Bronchial epithelial cell (primary cell): Measurements from ENCODE around the gene PDGFC. TPM values are rescaled to one million over a fixed set of nuclear protein-coding genes. Genes with fewer than 3 reads are reported as not detected.

Source experiments
- DNase-seq: peaks from one replicate; pipeline ENCODE4 v3.0.0-alpha.2; 2010; ENCODE audit warnings: low read depth
- FAIRE-seq: peaks from 2 replicates; lab custom pipeline; 2011; peaks lifted over from hg19 to GRCh38; lab: Jason Lieb, UNC
- H3K27me3 ChIP-seq: 2 replicates; pipeline ENCODE4 v1.5.1; 2011; ENCODE audit warnings: low read length; ENCODE audit not compliant: control insufficient read depth, insufficient read depth
- H3K36me3 ChIP-seq: 2 replicates; pipeline ENCODE4 v1.5.1; 2011; ENCODE audit warnings: low read length; ENCODE audit not compliant: control insufficient read depth, insufficient read depth
- H3K4me3 ChIP-seq: 2 replicates; pipeline ENCODE4 v1.5.1; 2011; ENCODE audit warnings: mild to moderate bottlenecking, low read depth, low read length, control low read depth
- total RNA-seq: library from RNA; depleted of rRNA; stranded (reverse); fragments of >200 nt; gene quantifications from 2 replicates; pipeline ENCODE4 v1.2.1, GENCODE V29; 2014
- TF ChIP-seq, protein P1 (sequence below): IDR thresholded peaks from 2 replicates; pipeline ENCODE4 v1.5.1; 2011; ENCODE audit warnings: mild to moderate bottlenecking, moderate library complexity, low read length, control low read depth, inconsistent platforms; ENCODE audit not compliant: insufficient read depth, severe bottlenecking

PDGFC gene
- total RNA-seq, 1 donor from 2014 or later: 38.7 TPM

DNA sequence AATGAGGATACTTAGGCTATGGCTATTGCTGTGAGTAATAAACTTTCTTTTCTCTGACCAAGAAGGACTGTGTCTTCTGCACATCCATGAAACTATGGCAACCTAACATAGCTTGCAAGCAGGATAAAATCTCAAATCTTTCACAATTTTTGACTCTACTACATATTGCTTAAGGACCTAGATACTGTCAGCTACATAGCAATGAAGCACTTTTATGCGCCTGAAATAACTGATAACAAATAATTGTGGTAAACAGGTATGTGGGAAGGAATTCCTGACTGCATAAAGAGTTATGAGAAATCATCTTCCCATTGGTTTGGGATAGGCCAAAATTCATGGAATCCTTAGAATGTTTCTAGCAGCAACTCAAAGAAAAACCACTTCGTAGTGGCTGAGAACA, 41.2 kb upstream of the PDGFC start:
- Histone ChIP-seq H3K36me3 (no peaks in the 10 kb centered on the region), H3K4me3 (no peak overlapping the region), H3K27me3 (no peaks in the 10 kb centered on the region)
- FAIRE-seq (no peak), DNase-seq (peak; percentile 14)
- TF ChIP-seq, protein P1, sequence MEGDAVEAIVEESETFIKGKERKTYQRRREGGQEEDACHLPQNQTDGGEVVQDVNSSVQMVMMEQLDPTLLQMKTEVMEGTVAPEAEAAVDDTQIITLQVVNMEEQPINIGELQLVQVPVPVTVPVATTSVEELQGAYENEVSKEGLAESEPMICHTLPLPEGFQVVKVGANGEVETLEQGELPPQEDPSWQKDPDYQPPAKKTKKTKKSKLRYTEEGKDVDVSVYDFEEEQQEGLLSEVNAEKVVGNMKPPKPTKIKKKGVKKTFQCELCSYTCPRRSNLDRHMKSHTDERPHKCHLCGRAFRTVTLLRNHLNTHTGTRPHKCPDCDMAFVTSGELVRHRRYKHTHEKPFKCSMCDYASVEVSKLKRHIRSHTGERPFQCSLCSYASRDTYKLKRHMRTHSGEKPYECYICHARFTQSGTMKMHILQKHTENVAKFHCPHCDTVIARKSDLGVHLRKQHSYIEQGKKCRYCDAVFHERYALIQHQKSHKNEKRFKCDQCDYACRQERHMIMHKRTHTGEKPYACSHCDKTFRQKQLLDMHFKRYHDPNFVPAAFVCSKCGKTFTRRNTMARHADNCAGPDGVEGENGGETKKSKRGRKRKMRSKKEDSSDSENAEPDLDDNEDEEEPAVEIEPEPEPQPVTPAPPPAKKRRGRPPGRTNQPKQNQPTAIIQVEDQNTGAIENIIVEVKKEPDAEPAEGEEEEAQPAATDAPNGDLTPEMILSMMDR: no peak

DNA sequence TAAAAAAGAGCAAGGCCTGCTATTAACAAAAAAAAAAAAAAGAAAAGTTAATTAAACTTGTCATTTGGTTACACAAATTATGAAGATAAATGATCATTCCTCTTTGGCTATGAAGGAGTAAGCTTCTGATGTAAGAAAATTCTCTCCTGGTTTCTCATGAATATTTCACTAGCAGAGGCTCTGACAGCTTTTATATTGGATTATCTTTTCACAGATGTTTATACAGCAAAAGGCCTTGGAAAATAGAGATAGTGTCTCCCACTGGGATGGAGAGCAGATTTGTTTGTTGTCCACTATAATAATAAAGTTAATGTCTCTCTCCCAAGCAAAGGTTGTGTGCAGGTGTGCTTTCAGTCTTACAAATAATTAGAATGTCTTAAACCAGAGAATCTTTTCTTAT, 40.7 kb upstream of the PDGFC start:
- no peaks in the 10 kb centered on the region for H3K36me3 ChIP-seq
- no peak overlapping the region for H3K4me3 ChIP-seq
- TF ChIP-seq, protein P1: no peak
- no peak for FAIRE-seq
- H3K27me3 ChIP-seq: no peaks in the 10 kb centered on the region
- no peak for DNase-seq

DNA sequence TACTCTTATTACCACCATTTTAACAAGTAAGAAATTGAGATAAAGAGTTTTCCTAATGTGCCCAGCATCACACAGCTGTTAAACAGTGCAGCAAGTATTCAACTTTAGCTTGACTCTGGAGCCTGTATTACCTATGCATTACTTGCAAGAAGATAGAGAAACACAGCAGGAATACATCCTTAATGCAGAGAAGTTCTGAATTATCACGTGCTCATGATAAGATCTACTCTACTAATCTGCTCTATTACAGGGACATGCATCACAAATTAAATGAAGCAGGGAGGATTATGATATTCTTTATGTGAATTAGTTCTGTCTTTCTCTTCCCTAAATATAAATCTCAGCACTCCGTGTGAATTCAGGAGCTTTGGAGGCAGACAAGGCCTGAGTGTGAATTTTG, 39.0 kb upstream of the PDGFC start:
- no peak overlapping the region for H3K4me3 ChIP-seq
- DNase-seq (no peak), FAIRE-seq (no peak)
- TF ChIP-seq, protein P1: no peak
- no peaks in the 10 kb centered on the region for H3K36me3 ChIP-seq
- H3K27me3 ChIP-seq: no peaks in the 10 kb centered on the region

DNA sequence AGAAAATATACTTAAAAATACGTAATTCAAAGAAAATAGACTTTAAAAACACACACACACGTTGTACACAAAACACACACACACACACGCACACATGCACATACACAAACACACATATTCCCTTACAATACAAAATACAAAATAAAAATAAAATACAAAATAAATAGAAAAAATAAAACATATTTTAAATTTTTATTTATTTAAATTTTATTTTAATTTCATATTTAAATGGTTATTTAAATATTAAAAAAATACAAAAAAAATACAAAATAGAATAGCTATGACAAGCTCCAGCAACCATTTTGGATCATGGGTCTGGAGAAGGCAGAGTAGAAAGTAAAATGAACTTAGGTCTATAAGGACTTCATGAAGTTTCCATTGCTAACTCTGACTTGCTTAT, 34.2 kb upstream of the PDGFC start:
- DNase-seq (no peak), FAIRE-seq (no peak)
- no peak overlapping the region for H3K4me3 ChIP-seq
- no peaks in the 10 kb centered on the region for H3K27me3 ChIP-seq
- TF ChIP-seq, protein P1: no peak
- no peaks in the 10 kb centered on the region for H3K36me3 ChIP-seq

DNA sequence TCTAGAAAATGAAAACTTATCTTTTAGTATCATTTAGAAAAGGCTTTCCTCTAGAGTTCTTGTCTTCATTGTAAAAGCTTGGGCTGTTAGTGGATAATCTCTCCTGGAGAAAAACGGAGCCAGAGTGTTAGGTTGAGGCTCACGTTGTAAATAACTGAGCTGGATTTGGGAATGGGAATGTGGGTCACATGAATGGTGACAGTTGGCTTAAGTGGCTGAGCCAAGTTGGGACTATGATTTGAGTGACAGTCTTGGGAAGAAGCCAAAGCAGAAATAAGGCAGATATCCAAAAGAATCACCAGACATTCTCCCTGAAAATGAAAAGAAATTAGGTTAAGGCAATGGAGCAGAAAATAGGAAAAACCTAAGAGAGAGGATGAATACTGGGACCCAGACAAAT, 33.6 kb upstream of the PDGFC start:
- Histone ChIP-seq H3K36me3 (no peaks in the 10 kb centered on the region), H3K4me3 (no peak overlapping the region), H3K27me3 (no peaks in the 10 kb centered on the region)
- FAIRE-seq (no peak), DNase-seq (no peak)
- TF ChIP-seq, protein P1: no peak
